GM06990 (cell line): Measurements from ENCODE around the gene ADGRD1.

Experiments
- DNase-seq: peaks from one replicate; pipeline ENCODE4 v3.0.0-alpha.2; 2011; ENCODE audit not compliant: insufficient read length; ENCODE audit errors: extremely low read depth
- H3K27me3 ChIP-seq: replicated peaks from 2 replicates; pipeline ENCODE4 v1.6.0; 2011; ENCODE audit warnings: low read length; ENCODE audit not compliant: control insufficient read depth, insufficient read depth
- H3K36me3 ChIP-seq: 2 replicates; pipeline ENCODE4 v1.5.1; 2011; ENCODE audit warnings: low read length; ENCODE audit not compliant: control insufficient read depth, insufficient read depth
- H3K4me3 ChIP-seq: replicated peaks from 2 replicates; pipeline ENCODE4 v1.5.1; 2011; ENCODE audit warnings: low read depth, mild to moderate bottlenecking, control low read depth, low read length
- CTCF ChIP-seq: IDR thresholded peaks from 2 replicates; pipeline ENCODE4 v1.5.1; 2011; ENCODE audit warnings: low read length, control low read depth, mild to moderate bottlenecking, inconsistent platforms; ENCODE audit not compliant: insufficient read depth, poor library complexity, severe bottlenecking

The ADGRD1 gene

GRCh38 chr12:131076791-131077747 is 123.4 kb downstream of the ADGRD1 start:
- no peak overlapping the region for H3K4me3 ChIP-seq
- TF ChIP-seq CTCF = no peak
- no peaks in the 10 kb centered on the region for H3K36me3 ChIP-seq
- no peaks in the 10 kb centered on the region for H3K27me3 ChIP-seq
- no peak for DNase-seq

GRCh38 chr12:131077931-131078391 is 124.3 kb downstream of the ADGRD1 start:
- no peak for DNase-seq
- TF ChIP-seq CTCF = no peak
- no peak overlapping the region for H3K4me3 ChIP-seq
- no peaks in the 10 kb centered on the region for H3K36me3 ChIP-seq
- no peaks in the 10 kb centered on the region for H3K27me3 ChIP-seq

GRCh38 chr12:131082290-131083194 is 128.8 kb downstream of the ADGRD1 start:
- no peak for DNase-seq
- Histone ChIP-seq H3K4me3 (no peak overlapping the region), H3K36me3 (no peaks in the 10 kb centered on the region), H3K27me3 (no peaks in the 10 kb centered on the region)
- TF ChIP-seq CTCF = no peak

- Histone ChIP-seq H3K27me3 (no peaks in the 10 kb centered on the region), H3K36me3 (no peaks in the 10 kb centered on the region), H3K4me3 (no peak overlapping the region)
- TF ChIP-seq CTCF = no peak
- no peak for DNase-seq
Observed at GRCh38 chr12:131084341-131085011, 130.8 kb downstream of the ADGRD1 start.

- DNase-seq = no peak
- Histone ChIP-seq H3K27me3 (no peaks in the 10 kb centered on the region), H3K36me3 (no peaks in the 10 kb centered on the region), H3K4me3 (no peak overlapping the region)
- no peak for TF ChIP-seq CTCF
Observed at GRCh38 chr12:131085125-131085815, 131.6 kb downstream of the ADGRD1 start.
